ENCODE results near the gene APOL6.

DNA sequence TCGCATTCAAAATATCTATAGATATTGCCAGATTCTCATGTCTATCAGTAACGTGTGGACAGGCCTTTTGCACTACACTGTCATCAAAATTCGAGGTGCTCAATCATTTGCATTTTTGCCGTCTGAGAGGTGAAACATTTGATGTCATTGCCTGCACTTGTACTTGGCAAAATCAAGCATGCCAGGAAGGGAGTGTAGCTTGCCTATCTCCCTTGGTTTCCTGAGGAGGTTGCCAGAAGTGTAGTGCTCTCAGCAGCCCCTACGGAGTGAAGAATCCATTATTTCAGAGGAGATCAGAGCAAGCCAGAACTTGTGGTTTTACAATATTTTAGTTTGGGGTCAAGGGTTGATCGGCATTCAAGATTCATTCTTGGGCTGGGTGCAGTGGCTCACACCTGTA is 39.2 kb downstream of the APOL6 start:
- TF ChIP-seq CTBP1 (IDR thresholded peaks at IDR 0.05; ENCODE audit: borderline replicate concordance), result no peak
- TF ChIP-seq TARDBP (IDR thresholded peaks at IDR 0.05), result no peak
- no peak for TF ChIP-seq SP1 (IDR thresholded peaks at IDR 0.05)
- TF ChIP-seq BHLHE40 (IDR thresholded peaks at IDR 0.05; ENCODE audit: borderline replicate concordance), result no peak
- TF ChIP-seq FOXM1 (IDR thresholded peaks at IDR 0.05; ENCODE audit: borderline replicate concordance), result no peak
- no peak for TF ChIP-seq PKNOX1 (IDR thresholded peaks at IDR 0.05)
- no peak for TF ChIP-seq ZNF384 (IDR thresholded peaks at IDR 0.05)
- TF ChIP-seq HDGF (IDR thresholded peaks at IDR 0.05; ENCODE audit: borderline replicate concordance), result no peak
